SH-SY5Y (cell line): ENCODE measurements around the gene SFTA2.

Source experiments
- GATA2 ChIP-seq: IDR thresholded peaks from 2 replicates; pipeline ENCODE4 v1.6.1; 2011; ENCODE audit warnings: mild to moderate bottlenecking, low read depth, low read length
- GATA3 ChIP-seq: IDR thresholded peaks from 2 replicates; pipeline ENCODE4 v1.6.1; 2011; ENCODE audit warnings: low read depth, mild to moderate bottlenecking, low read length, moderate library complexity

- TF ChIP-seq GATA3, result no peak
- no peak for TF ChIP-seq GATA2
These were observed 37.0 kb downstream of the SFTA2 start for GRCh38 chr6:30894935-30895334.
